GM18867 (cell line): ENCODE data around the gene UCN3.
"Not testable (repeated sequence)": the region's sequence is repeated elsewhere in the genome, so short reads cannot be mapped to it uniquely, and the experiment has no call there.

Source experiments
- ATAC-seq: cut with Tn5 transposase; IDR thresholded peaks from one replicate; pipeline ENCODE4 v1.9.1; 2021; ENCODE audit warnings: mild to moderate bottlenecking, moderate library complexity; ENCODE audit not compliant: unreplicated experiment

UCN3 gene

DNA sequence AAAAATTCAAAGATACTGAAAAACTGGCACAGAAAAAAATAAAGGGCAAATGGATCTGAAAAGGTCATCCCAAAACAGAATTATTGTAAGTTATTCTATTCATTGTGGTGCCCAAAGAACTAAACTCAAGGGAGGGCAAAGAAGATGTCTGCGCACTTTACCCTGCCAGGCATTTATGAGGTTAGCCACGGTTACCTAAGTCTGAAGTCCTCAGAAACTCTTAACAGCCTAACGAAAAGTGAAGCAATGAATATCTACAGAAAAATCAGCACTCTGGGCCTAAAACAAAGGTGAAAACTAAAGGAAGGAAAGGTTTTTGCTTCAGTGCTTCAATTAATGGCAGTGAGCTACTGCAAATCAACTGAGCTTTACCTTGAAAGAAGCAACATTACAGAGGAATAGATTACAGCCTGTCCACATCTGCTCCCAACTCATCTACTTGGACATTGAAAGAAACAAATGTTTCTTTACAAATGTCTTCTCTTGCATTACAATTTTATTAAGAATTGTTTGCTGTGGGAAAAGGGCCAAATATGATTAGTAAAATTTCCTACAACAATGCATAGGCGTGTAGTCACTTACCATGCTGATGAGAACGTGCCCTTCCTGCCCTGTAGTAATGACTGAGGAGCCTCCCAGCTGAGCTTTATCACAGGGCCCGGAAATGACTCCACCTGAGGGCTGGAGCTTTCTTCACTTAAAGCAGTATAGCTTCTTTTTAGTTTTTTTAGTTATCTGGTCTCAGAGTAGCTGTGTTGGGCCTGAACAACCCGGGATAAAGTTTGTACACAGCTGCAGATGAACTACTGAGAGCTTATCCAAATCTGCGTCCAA, 39.7 kb downstream of the UCN3 start, which contains the start of gene TUBAL3:
Gene TUBAL3, minus strand, starts transcription at position 621 of the 834 bp plus-strand sequence. Its CDS starts 36 bp downstream, at position 585.
- no peak for ATAC-seq

DNA sequence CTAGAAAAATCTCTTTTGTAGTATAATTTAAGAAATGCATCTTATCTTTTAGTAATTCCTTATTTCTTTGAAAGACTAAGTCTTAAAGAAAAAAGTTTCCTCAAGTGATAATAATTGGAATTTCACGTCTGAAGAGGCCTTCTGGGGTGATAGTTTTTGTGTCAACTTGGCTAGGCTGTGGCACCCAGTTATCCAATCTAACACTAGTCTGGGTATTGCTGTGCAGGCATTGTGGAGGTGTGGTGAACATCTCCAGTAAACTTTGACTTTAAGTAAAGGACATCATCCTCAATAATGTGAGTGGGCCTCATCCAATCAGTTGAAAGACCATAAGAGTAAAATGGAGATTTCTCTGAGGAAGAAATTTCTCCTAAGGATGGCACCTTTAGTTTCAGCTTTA, 42.2 kb downstream of the UCN3 start:
- ATAC-seq: no peak

GRCh38 chr10:5410787-5411186, 46.0 kb downstream of the UCN3 start:
- ATAC-seq: not testable (repeated sequence)

DNA sequence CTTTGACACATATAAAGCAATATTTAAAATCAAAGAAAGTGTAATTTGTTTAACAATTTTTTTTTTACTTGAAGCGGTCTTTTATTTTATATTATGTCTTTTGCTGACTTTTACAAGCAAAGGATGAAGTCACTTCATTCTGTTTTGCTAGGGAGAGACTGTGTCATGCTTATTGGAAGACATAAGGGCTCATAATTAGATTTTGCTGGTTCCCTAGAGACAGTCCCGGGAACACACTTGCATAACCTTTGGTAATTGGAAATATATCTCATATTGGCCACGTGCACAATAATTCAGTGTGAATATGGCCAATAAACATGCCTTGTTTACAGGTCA, 47.1 kb downstream of the UCN3 start:
- no peak for ATAC-seq

DNA sequence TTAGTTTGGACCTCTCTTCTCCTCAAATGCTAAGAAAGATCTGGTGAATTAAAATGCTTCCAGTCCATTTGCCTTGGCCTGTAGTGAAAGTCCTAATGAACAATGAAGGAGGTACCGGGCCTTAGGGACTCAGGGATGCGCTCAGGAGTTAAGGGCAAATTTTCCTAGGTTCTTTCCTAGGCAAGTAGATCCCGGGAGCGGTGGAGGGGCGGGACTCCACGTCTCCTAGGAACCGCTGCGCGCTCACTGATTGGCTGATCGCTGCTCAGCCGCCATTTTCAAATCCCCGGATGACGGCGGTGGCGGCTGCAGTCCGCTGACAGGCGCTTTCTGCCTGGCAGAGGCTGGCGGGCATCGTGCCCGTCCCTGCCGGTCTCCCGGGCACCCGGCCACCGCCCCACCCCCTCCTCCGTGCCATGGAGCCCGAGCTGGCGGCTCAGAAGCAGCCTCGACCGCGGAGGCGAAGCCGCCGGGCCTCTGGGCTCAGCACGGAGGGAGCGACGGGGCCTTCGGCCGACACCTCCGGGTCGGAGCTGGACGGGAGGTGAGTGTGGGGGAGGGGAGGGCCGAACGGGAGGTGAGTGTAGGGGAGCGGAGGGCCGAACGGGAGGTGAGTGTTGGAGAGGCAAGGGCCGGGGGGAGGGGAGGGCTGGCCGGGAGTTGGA, 47.6 kb downstream of the UCN3 start, which contains the start of gene NET1:
Gene NET1, plus strand, starts transcription at position 281 of the 665 bp plus-strand sequence. Its CDS starts 136 bp downstream, at position 417.
- peak; percentile 97 for ATAC-seq

- ATAC-seq: no peak
Observed at GRCh38 chr10:5413012-5413938, 48.5 kb downstream of the UCN3 start.

DNA sequence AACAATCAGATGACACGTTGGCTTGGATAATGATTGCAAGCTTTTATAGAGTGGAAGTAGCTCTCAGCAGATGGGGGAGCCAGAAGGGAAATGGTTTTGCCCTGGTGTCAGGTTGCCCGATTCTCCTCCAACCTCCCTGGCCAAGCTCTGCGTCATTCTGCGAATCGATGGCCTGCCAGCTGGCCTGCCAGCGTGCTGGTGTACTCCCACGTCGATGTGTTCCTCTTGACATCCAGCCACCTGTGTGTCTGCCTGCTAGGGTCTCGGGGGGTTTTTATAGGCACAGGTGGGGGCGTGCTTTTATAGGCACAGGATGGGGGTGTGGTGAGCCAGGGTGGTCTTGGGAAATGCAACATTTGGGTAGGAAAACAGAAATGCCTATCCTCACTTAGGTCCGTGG, 52.2 kb downstream of the UCN3 start:
- no peak for ATAC-seq

- ATAC-seq: no peak
Observed at GRCh38 chr10:5418584-5418983, 53.8 kb downstream of the UCN3 start.

DNA sequence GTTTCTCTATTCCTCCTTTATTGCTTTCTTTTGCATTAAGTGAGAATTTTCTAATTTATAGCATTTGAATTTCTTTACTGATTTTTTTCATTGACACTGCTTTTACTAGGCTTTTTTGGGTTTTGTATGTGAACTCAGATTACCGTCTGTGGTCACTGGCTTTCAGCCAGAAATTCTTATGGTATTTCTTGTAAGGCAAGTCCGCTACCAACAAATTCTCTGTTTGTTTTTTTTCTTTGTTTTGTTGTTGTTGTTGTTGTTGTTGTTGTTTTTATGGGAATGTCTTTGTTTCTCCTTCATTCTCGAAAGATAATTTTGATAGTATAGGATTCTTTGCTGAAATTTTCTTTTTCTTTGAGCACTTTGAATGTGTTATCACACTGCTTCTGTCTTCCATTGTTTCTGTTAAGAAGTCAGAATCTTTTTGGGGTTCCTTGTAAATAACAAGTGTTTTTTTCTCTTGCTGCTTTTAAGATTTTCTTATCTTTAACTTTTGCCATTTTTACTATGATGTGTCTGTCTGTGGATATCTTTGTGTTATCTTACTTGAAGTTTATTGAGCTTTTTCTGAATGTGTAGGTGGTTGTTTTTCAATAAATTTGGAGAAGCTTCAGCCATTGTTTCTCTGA, 54.8 kb downstream of the UCN3 start:
- ATAC-seq: no peak

DNA sequence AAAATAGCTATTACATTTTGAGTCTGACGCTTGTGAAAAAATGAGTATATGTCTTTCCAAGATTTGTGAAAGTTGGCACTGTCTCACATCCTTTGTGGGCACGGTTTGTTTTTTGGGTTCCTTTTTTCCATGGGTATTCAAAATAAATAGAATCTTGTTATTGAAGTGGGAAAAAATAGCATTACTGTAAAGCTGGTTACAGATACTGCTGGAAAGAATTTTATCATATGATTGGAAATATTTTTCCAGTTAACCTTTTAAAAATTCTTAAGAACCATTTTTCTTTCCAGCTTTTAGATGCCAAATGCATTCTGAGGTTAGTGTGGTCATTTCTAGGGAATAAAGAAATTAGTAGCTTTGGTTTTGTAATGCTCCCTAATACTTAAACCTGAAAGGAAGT, 59.0 kb downstream of the UCN3 start:
- ATAC-seq: no peak
